Heart right ventricle (tissue), 16 donors: ENCODE data around the gene NUP85. TPM values are rescaled to one million over a fixed set of nuclear protein-coding genes. Genes with fewer than 3 reads are reported as not detected.

Experiments
- ATAC-seq, 8 donors: fragments of 200-7000 bp; cut with Tn5 transposase; one replicate each; pipeline ENCODE4 v1.9.1; 2020; ENCODE audit warnings: mild to moderate bottlenecking in 8 of 8, moderate library complexity in 8 of 8, moderate number of reproducible peaks in 1 of 8
- DNase-seq, 2 donors: peaks; one replicate each; pipeline ENCODE4 v3.0.0-alpha.2; 2020
- H3K27ac ChIP-seq, 10 donors: fragments of 200-600 bp; sonication (generic) in 2 of 10; one replicate each; pipeline versions ENCODE4 v1.5.0 to v1.8.0; 2020 to 2022; ENCODE audit warnings: mild to moderate bottlenecking in 3 of 10
- H3K27me3 ChIP-seq, 7 donors: fragments of 200-600 bp; one replicate each; pipeline ENCODE4 v1.8.0; 2021 to 2022; ENCODE audit warnings: mild to moderate bottlenecking in 2 of 7
- H3K36me3 ChIP-seq, 9 donors: fragments of 200-600 bp; sonication (generic) in 1 of 9; one replicate each; pipeline versions ENCODE4 v1.5.0 to v1.8.0; 2020 to 2022; ENCODE audit warnings: mild to moderate bottlenecking in 2 of 9
- H3K4me1 ChIP-seq, 9 donors: fragments of 200-600 bp; sonication (generic) in 1 of 9; one replicate each; pipeline versions ENCODE4 v1.5.0 to v1.8.0; 2020 to 2022; ENCODE audit warnings: mild to moderate bottlenecking in 4 of 9
- H3K4me3 ChIP-seq, 10 donors: fragments of 200-600 bp; sonication (generic) in 2 of 10; one replicate each; pipeline versions ENCODE4 v1.5.0 to v1.8.0; 2020 to 2022; ENCODE audit warnings: mild to moderate bottlenecking in 7 of 10, moderate library complexity in 2 of 10
- H3K9me3 ChIP-seq, 11 donors: fragments of 200-600 bp in 10 of 11; sonication (generic) in 2 of 11; one replicate each; pipeline versions ENCODE4 v1.5.0 to v1.8.0; 2013 to 2022; ENCODE audit warnings: mild to moderate bottlenecking in 2 of 11, control low read depth in 1 of 11, moderate library complexity in 1 of 11
- WGBS, 2 donors: extraction: QIAGEN DNeasy Blood & Tissue Kit; methylation state at CpG; one replicate each; pipeline ENCODE4 v1.1.7; 2013; ENCODE audit warnings: inconsistent platforms in 1 of 2; 5-methylcytosine and 5-hydroxymethylcytosine counted together
- intact Hi-C, 10 donors: fragments of 100-400 bp; cut with DNase I; formaldehyde crosslinking; loops; one replicate each; pipeline versions ENCODE4 v1.11.1 to v1.14.2; 2022
- polyA plus RNA-seq, 2 donors: library from polyadenylated mRNA; stranded (reverse); fragments of 200-250 nt; gene quantifications; one replicate each; pipeline ENCODE4 v1.2.3, GENCODE V29; 2013
- total RNA-seq, 10 donors: library from RNA; stranded (reverse); fragmentation: NEBNext Ultra II Directional in 3 of 10; extraction: Animal tissue kit (Norgen Biotek cat#: 25700) in 3 of 10; gene quantifications; one replicate each; pipeline versions ENCODE4 v1.2.1 to v1.2.4, GENCODE V29; 2021 to 2023
- TF ChIP-seq, protein P1 (sequence below), 9 donors: fragments of 200-600 bp; sonication (generic) in 2 of 9; IDR thresholded peaks; one replicate each; pipeline versions ENCODE4 v1.5.0 to v1.8.0; 2021 to 2022; ENCODE audit warnings: antibody characterized with exemption in 9 of 9, mild to moderate bottlenecking in 5 of 9, moderate library complexity in 1 of 9
- donor health status: Arrhythmogenic right ventricular cardiomyopathy.
- donor health status: ischemic (EF 13 %, LVEDD 7.1; RV severe dilation, severe dysfunction).
- donor health status: healthy with polysubstance abuse.
- donor health status: DM: no; HTN: yes; CAD: no.
- donor health status: DM: no; HTN: no; CAD: no.
- donor health status: ischemic (EF 25% LVEDD 6.9; RV normal size, moderate dysfunction).
- donor health status: ischemic (EF 25% LVEDD 5.7; RV mildly dilated, moderate dysfunction).
- donor health status: healthy.
- donor health status: DM: yes; HTN: yes; CAD: no.
- donor health status: Ischemic cardiomyopathy.
- donor health status: ischemic (EF 35%, LVEDD 5.7; RV mildly dilated, moderate dysfunction).
- donor health status: nonischemic (EF 11% LVEDD 7.7; RV severe dilation, severe dysfunction).
- donor health status: DM: yes; HTN: yes; CAD: no.
- donor health status: PGD.
- donor health status: ischemic (EF 29% LVEDD 5.4; RV normal size, mild dysfunction).
- donor health status: nonischemic (EF 23%, LVEDD 6.1; RV moderate dilation, normal function).

The NUP85 gene
- total and polyA plus RNA-seq, 12 donors = 16.2 to 39.0 (median 23.3) TPM

DNA sequence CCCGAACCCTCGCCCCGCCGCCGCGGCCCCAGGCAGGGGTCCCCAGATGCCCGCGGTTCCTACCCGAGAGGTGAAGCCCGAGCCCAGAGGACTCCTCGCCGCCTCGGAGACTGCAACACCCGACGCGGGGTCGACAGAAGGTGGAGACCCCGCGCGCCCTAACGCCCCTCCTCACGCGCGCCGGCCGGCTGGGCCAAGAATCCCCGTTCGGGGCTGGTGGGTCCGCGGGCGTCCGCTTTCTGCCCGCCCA lies 23.2 kb upstream of the NUP85 start:
- 1% methylated on average over 30 to 33 of the region's 33 CpGs for WGBS, 2 donors
- peaks cover 0 to 36% (median 17%) of the 10 kb centered on the region in 9 donors for H3K36me3 ChIP-seq
- no peak for DNase-seq
- H3K27ac ChIP-seq = peak overlapping the region; percentile 96 to 100 (median 99)
- peaks cover 0 to 38% (median 33%) of the 10 kb centered on the region in 9 donors for H3K4me1 ChIP-seq
- H3K9me3 ChIP-seq = no peaks in the 10 kb centered on the region
- peak overlapping the region; percentile 63 to 99 (median 95) for H3K4me3 ChIP-seq
- ATAC-seq = peak in 3 of 8 donors; percentile 0 to 6 (median 4)
- TF ChIP-seq, protein P1, sequence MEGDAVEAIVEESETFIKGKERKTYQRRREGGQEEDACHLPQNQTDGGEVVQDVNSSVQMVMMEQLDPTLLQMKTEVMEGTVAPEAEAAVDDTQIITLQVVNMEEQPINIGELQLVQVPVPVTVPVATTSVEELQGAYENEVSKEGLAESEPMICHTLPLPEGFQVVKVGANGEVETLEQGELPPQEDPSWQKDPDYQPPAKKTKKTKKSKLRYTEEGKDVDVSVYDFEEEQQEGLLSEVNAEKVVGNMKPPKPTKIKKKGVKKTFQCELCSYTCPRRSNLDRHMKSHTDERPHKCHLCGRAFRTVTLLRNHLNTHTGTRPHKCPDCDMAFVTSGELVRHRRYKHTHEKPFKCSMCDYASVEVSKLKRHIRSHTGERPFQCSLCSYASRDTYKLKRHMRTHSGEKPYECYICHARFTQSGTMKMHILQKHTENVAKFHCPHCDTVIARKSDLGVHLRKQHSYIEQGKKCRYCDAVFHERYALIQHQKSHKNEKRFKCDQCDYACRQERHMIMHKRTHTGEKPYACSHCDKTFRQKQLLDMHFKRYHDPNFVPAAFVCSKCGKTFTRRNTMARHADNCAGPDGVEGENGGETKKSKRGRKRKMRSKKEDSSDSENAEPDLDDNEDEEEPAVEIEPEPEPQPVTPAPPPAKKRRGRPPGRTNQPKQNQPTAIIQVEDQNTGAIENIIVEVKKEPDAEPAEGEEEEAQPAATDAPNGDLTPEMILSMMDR (IDR thresholded peaks at IDR 0.05) = no peak
- intact Hi-C loops = loop anchor here in 3 of 10 donors (2.0 to 10.0 kb wide), 3 partner anchors 27 to 70 kb away; partner anchors contain the start of gene JPT1 (in 1 of the 3)
- no peaks in the 10 kb centered on the region for H3K27me3 ChIP-seq

GRCh38 chr17:75182569-75183436 lies 22.7 kb upstream of the NUP85 start, which contains the start of gene SUMO2:
SUMO2 (minus strand) TSS chr17:75182959; CDS start chr17:75182834, 125 bp downstream.
- TF ChIP-seq, protein P1 (IDR thresholded peaks at IDR 0.05) = peak in 7 of 9 donors; percentile 33 to 58 (median 40)
- H3K9me3 ChIP-seq = no peaks in the 10 kb centered on the region
- intact Hi-C loops = loop anchor here in 3 of 10 donors (2.0 to 10.0 kb wide), 3 partner anchors 28 to 71 kb away; partner anchors contain the start of gene JPT1 (in 1 of the 3)
- 1 to 2% methylated on average over 64 to 89 of the region's 92 CpGs for WGBS, 2 donors
- DNase-seq (peak; percentile 95 to 97), ATAC-seq (peak; percentile 95 to 97 (median 96))
- H3K27ac ChIP-seq = peak within 1 kb of the TSS; percentile 96 to 100 (median 99)
- H3K4me3 ChIP-seq = peak within 1 kb of the TSS; percentile 63 to 99 (median 95)
- peaks cover 0 to 30% (median 13%) of the 10 kb centered on the region in 9 donors for H3K36me3 ChIP-seq
- peaks cover 0 to 38% (median 33%) of the 10 kb centered on the region in 9 donors for H3K4me1 ChIP-seq
- H3K27me3 ChIP-seq = no peaks in the 10 kb centered on the region

DNA sequence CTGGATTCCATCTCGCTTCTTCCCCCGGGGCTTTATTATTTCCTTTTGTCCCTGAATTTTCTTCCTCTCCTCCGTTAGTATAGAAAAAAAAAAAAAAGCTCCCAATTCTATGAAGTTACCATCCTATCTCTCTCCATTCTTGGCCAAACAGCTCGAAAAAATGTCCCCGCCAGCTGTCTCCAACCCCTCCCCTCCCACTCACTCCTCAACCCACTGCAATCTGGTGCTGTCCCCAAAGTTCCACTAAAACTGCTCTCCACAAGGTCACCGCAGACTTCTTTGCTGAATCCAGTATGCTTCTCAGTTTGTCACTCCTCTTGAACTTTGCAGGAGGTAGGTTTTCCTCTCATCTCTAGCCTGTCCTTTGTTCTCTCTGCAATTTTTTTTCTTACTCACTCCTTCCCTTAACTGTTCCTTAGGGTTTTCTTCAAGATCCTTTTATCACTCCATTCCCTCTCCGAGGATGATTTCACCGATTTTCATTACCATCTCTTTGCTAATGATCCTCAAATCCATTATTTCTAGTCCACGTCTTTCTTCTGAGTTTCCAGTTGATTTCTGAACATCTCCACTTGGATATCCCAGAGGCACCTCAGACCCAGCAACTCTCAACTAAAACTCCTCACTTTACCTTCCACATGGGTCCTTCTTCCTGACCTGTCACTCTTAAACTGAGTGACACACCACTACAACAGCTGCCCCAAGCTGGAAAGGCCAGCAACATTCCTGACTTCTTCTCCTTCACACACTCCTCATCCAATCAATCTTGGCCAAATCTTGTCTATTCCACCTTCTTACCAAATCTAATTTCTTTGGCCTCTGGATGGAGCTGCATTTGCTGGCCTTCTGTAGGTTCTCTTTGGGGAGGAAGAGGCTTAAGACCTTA lies 21.2 kb upstream of the NUP85 start:
- ATAC-seq (no peak), DNase-seq (no peak)
- H3K27ac ChIP-seq = peak overlapping the region in 4 of 10 donors; percentile 97 to 100 (median 100)
- H3K36me3 ChIP-seq = peaks cover 0 to 17% (median 8%) of the 10 kb centered on the region in 9 donors
- intact Hi-C loops = loop anchor here in 3 of 10 donors (2.0 to 10.0 kb wide), 3 partner anchors 29 to 72 kb away; partner anchors contain the start of gene JPT1 (in 1 of the 3)
- H3K9me3 ChIP-seq = no peaks in the 10 kb centered on the region
- no peak overlapping the region for H3K4me3 ChIP-seq
- 87 to 91% methylated on average over 9 of the region's 9 CpGs for WGBS, 2 donors
- H3K4me1 ChIP-seq = peaks cover 0 to 34% (median 28%) of the 10 kb centered on the region in 9 donors
- TF ChIP-seq, protein P1 (IDR thresholded peaks at IDR 0.05) = no peak
- no peaks in the 10 kb centered on the region for H3K27me3 ChIP-seq

DNA sequence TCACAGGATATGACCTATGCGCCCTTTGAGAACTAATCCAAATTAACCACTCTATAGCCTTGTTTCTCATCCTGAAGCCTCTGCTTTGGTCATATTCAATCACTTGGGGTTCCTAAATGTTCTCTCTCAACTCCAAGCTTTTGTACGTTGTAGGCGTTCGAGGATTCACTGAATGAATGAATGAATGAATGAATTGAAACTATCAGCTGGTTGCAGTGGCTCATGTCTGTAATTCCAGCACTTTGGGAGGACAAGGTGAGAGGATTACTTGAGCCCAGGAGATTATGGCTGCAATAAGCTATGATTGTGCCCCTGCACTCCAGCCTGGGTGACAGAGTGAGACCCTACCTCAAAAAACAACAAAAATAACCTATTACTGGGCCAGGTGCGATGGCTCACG lies 16.9 kb upstream of the NUP85 start:
- Histone ChIP-seq H3K4me1 (peaks cover 0 to 4% (median under 1%) of the 10 kb centered on the region in 9 donors), H3K36me3 (no peaks in the 10 kb centered on the region), H3K27me3 (no peaks in the 10 kb centered on the region), H3K27ac (no peak overlapping the region), H3K4me3 (no peak overlapping the region), H3K9me3 (no peaks in the 10 kb centered on the region)
- 89 to 93% methylated on average over 6 of the region's 6 CpGs for WGBS, 2 donors
- no peak for DNase-seq
- intact Hi-C loops = loop anchor here in 1 of 10 donors (10.0 kb wide), 1 partner anchor 56 kb away; no protein-coding TSS in a partner anchor
- no peak for ATAC-seq
- TF ChIP-seq, protein P1 (IDR thresholded peaks at IDR 0.05) = no peak
